ENCODE results near the gene KCNJ6.
A peak's percentile ranks its signal among the peaks of the same experiment; 100 is the strongest.
"Not testable (repeated sequence)": the region's sequence is repeated elsewhere in the genome, so short reads cannot be mapped to it uniquely, and the experiment has no call there.

Gene KCNJ6

GRCh38 chr21:37724201-37724600 lies 192.1 kb downstream of the KCNJ6 start:
- Histone ChIP-seq H4K20me1 (ENCODE audit: insufficient read depth, low read length) (no peaks in the 10 kb centered on the region), H3K9ac (ENCODE audit: low read length) (no peak overlapping the region), H3K9me2 (ENCODE audit: low read depth, low read length) (no peaks in the 10 kb centered on the region), H2AFZ (ENCODE audit: low read length) (no peak overlapping the region), H3K9me3 (ENCODE audit: low read length) (no peaks in the 10 kb centered on the region), H3K4me2 (ENCODE audit: low read length) (no peak overlapping the region), H3K27me3 (ENCODE audit: insufficient read depth, low read length) (no peaks in the 10 kb centered on the region), H3F3A (ENCODE audit: insufficient read depth, low read length) (no peaks in the 10 kb centered on the region), H3K4me3 (ENCODE audit: low read depth, low read length, poor library complexity, severe bottlenecking) (no peak overlapping the region), H3K36me3 (ENCODE audit: insufficient read depth, low read length) (no peaks in the 10 kb centered on the region), H3K4me1 (ENCODE audit: insufficient read depth, low read length, severe bottlenecking) (no peaks in the 10 kb centered on the region), H3K27ac (ENCODE audit: low read depth, low read length, poor library complexity, severe bottlenecking) (no peak overlapping the region), H3K79me2 (ENCODE audit: insufficient read depth, low read length) (no peaks in the 10 kb centered on the region)
- TF ChIP-seq CTCF (IDR thresholded peaks at IDR 0.05; ENCODE audit: low read length) (no peak), EZH2 (IDR thresholded peaks at IDR 0.05; ENCODE audit: borderline replicate concordance, low read length) (no peak)

GRCh38 chr21:37717534-37717933 lies 198.7 kb downstream of the KCNJ6 start:
- Histone ChIP-seq H4K20me1 (ENCODE audit: insufficient read depth, low read length) (no peaks in the 10 kb centered on the region), H3K4me1 (ENCODE audit: insufficient read depth, low read length, severe bottlenecking) (no peaks in the 10 kb centered on the region), H3K4me2 (ENCODE audit: low read length) (no peak overlapping the region), H3K36me3 (ENCODE audit: insufficient read depth, low read length) (no peaks in the 10 kb centered on the region), H3K9me3 (ENCODE audit: low read length) (no peaks in the 10 kb centered on the region), H3K4me3 (ENCODE audit: low read depth, low read length, poor library complexity, severe bottlenecking) (no peak overlapping the region), H3F3A (ENCODE audit: insufficient read depth, low read length) (no peaks in the 10 kb centered on the region), H3K79me2 (ENCODE audit: insufficient read depth, low read length) (no peaks in the 10 kb centered on the region), H3K27me3 (ENCODE audit: insufficient read depth, low read length) (no peaks in the 10 kb centered on the region), H3K9ac (ENCODE audit: low read length) (no peak overlapping the region), H2AFZ (ENCODE audit: low read length) (no peak overlapping the region), H3K27ac (ENCODE audit: low read depth, low read length, poor library complexity, severe bottlenecking) (no peak overlapping the region), H3K9me2 (ENCODE audit: low read depth, low read length) (no peaks in the 10 kb centered on the region)
- TF ChIP-seq CTCF (IDR thresholded peaks at IDR 0.05; ENCODE audit: low read length) (peak; percentile 8; the same call in 1 of the 2 replicates), EZH2 (IDR thresholded peaks at IDR 0.05; ENCODE audit: borderline replicate concordance, low read length) (no peak)

GRCh38 chr21:37712569-37712934 lies 203.7 kb downstream of the KCNJ6 start:
- H3K9me3 ChIP-seq (ENCODE audit: low read length); H3K4me1 ChIP-seq (ENCODE audit: insufficient read depth, low read length, severe bottlenecking); H3K36me3 ChIP-seq (ENCODE audit: insufficient read depth, low read length); H3K9me2 ChIP-seq (ENCODE audit: low read depth, low read length); H3K9ac ChIP-seq (ENCODE audit: low read length); H3F3A ChIP-seq (ENCODE audit: insufficient read depth, low read length); H3K27ac ChIP-seq (ENCODE audit: low read depth, low read length, poor library complexity, severe bottlenecking); H3K27me3 ChIP-seq (ENCODE audit: insufficient read depth, low read length); H2AFZ ChIP-seq (ENCODE audit: low read length); H3K79me2 ChIP-seq (ENCODE audit: insufficient read depth, low read length); H3K4me2 ChIP-seq (ENCODE audit: low read length); H3K4me3 ChIP-seq (ENCODE audit: low read depth, low read length, poor library complexity, severe bottlenecking); H4K20me1 ChIP-seq (ENCODE audit: insufficient read depth, low read length): not testable (repeated sequence)

- H3K27ac ChIP-seq (ENCODE audit: low read depth, low read length, poor library complexity, severe bottlenecking), result no peak overlapping the region
- H3K27me3 ChIP-seq (ENCODE audit: insufficient read depth, low read length), result no peaks in the 10 kb centered on the region
- H3K4me2 ChIP-seq (ENCODE audit: low read length), result no peak overlapping the region
- no peak overlapping the region for H2AFZ ChIP-seq (ENCODE audit: low read length)
- H3F3A ChIP-seq (ENCODE audit: insufficient read depth, low read length), result no peaks in the 10 kb centered on the region
- H3K9me3 ChIP-seq (ENCODE audit: low read length), result no peaks in the 10 kb centered on the region
- no peaks in the 10 kb centered on the region for H4K20me1 ChIP-seq (ENCODE audit: insufficient read depth, low read length)
- H3K9me2 ChIP-seq (ENCODE audit: low read depth, low read length), result no peaks in the 10 kb centered on the region
- no peaks in the 10 kb centered on the region for H3K4me1 ChIP-seq (ENCODE audit: insufficient read depth, low read length, severe bottlenecking)
- no peak for TF ChIP-seq EZH2 (IDR thresholded peaks at IDR 0.05; ENCODE audit: borderline replicate concordance, low read length)
- TF ChIP-seq CTCF (IDR thresholded peaks at IDR 0.05; ENCODE audit: low read length), result peak; percentile 79
- H3K36me3 ChIP-seq (ENCODE audit: insufficient read depth, low read length), result no peaks in the 10 kb centered on the region
- no peak overlapping the region for H3K9ac ChIP-seq (ENCODE audit: low read length)
- H3K4me3 ChIP-seq (ENCODE audit: low read depth, low read length, poor library complexity, severe bottlenecking), result no peak overlapping the region
- no peaks in the 10 kb centered on the region for H3K79me2 ChIP-seq (ENCODE audit: insufficient read depth, low read length)
Observed at GRCh38 chr21:37711836-37712568, 204.3 kb downstream of the KCNJ6 start.
